HepG2 (cell line): ENCODE results near the gene YPEL3. TPM values are rescaled to one million over a fixed set of nuclear protein-coding genes. Genes with fewer than 3 reads are reported as not detected.

Experiments
- ARHGAP35 ChIP-seq: sonication (generic); formaldehyde crosslinking; IDR thresholded peaks from 2 replicates; pipeline ENCODE4 v1.9.0; 2022; ENCODE audit warnings: mild to moderate bottlenecking, inconsistent platforms, moderate library complexity, missing genetic modification reagents, borderline replicate concordance
- EED ChIP-seq: sonication (generic); formaldehyde crosslinking; IDR thresholded peaks from 2 replicates; pipeline ENCODE4 v1.5.0; 2020; ENCODE audit warnings: mild to moderate bottlenecking, missing genetic modification reagents
- GZF1 ChIP-seq: sonication (generic); formaldehyde crosslinking; IDR thresholded peaks from 2 replicates; pipeline ENCODE4 v1.5.1; 2020; ENCODE audit warnings: mild to moderate bottlenecking, missing genetic modification reagents
- HIC2 ChIP-seq: sonication (generic); formaldehyde crosslinking; IDR thresholded peaks from 2 replicates; pipeline ENCODE4 v1.9.0; 2022; ENCODE audit warnings: low read depth, missing genetic modification reagents
- KAT2B ChIP-seq: fragments of 150-350 bp; IDR thresholded peaks from 2 replicates; pipeline ENCODE4 v1.6.1; 2014; ENCODE audit warnings: low read depth, low read length, borderline replicate concordance
- MED1 ChIP-seq: sonication (generic); formaldehyde crosslinking; IDR thresholded peaks from 2 replicates; pipeline ENCODE4 v1.4.0; 2020; ENCODE audit warnings: missing genetic modification reagents
- MTA3 ChIP-seq: sonication (generic); formaldehyde crosslinking; IDR thresholded peaks from 2 replicates; pipeline ENCODE4 v1.4.0; 2020; ENCODE audit warnings: missing genetic modification reagents
- MYNN ChIP-seq: sonication (generic); formaldehyde crosslinking; IDR thresholded peaks from 2 replicates; pipeline ENCODE4 v1.4.0; 2020; ENCODE audit warnings: mild to moderate bottlenecking, low read depth, missing genetic modification reagents
- RFX3 ChIP-seq: IDR thresholded peaks from 2 replicates; pipeline ENCODE4 v1.6.1; 2016; ENCODE audit warnings: missing biosample characterization, missing genetic modification reagents
- RORA ChIP-seq: sonication (generic); formaldehyde crosslinking; IDR thresholded peaks from 2 replicates; pipeline ENCODE4 v1.5.0; 2020; ENCODE audit warnings: mild to moderate bottlenecking, missing genetic modification reagents, moderate library complexity
- SALL1 ChIP-seq: sonication (generic); formaldehyde crosslinking; IDR thresholded peaks from 2 replicates; pipeline ENCODE4 v1.8.0; 2022; ENCODE audit warnings: mild to moderate bottlenecking, missing genetic modification reagents
- SRSF9 ChIP-seq: fragments of 200-400 bp; formaldehyde crosslinking; IDR thresholded peaks from 2 replicates; pipeline ENCODE4 v1.6.1; 2018; ENCODE audit warnings: borderline replicate concordance, mild to moderate bottlenecking, low read depth, low read length; ENCODE audit not compliant: insufficient read depth, poor library complexity, severe bottlenecking
- ZBTB21 ChIP-seq: sonication (generic); formaldehyde crosslinking; IDR thresholded peaks from 2 replicates; pipeline ENCODE4 v1.4.0; 2020; ENCODE audit warnings: missing genetic modification reagents
- ZBTB4 ChIP-seq: sonication (generic); formaldehyde crosslinking; IDR thresholded peaks from 2 replicates; pipeline ENCODE4 v1.4.0; 2020; ENCODE audit warnings: missing genetic modification reagents, mild to moderate bottlenecking, borderline replicate concordance
- ZC3H4 ChIP-seq: sonication (generic); formaldehyde crosslinking; IDR thresholded peaks from 2 replicates; pipeline ENCODE4 v1.4.0; 2020; ENCODE audit warnings: missing genetic modification reagents, borderline replicate concordance
- ZMAT3 ChIP-seq: sonication (generic); formaldehyde crosslinking; conservative IDR thresholded peaks from 2 replicates; pipeline ENCODE4 v1.7.0; 2021; ENCODE audit warnings: missing genetic modification reagents
- ZNF12 ChIP-seq: sonication (generic); formaldehyde crosslinking; IDR thresholded peaks from 2 replicates; pipeline ENCODE4 v1.5.0; 2020; ENCODE audit warnings: missing genetic modification reagents
- ZNF333 ChIP-seq: sonication (generic); formaldehyde crosslinking; IDR thresholded peaks from 2 replicates; pipeline ENCODE4 v1.4.0; 2020; ENCODE audit warnings: mild to moderate bottlenecking, missing genetic modification reagents, borderline replicate concordance
- ZNF556 ChIP-seq: sonication (generic); formaldehyde crosslinking; IDR thresholded peaks from 2 replicates; pipeline ENCODE4 v1.4.0; 2020; ENCODE audit warnings: mild to moderate bottlenecking, missing genetic modification reagents, borderline replicate concordance
- ZNF562 ChIP-seq: sonication (generic); formaldehyde crosslinking; IDR thresholded peaks from 2 replicates; pipeline ENCODE4 v1.8.0; 2022; ENCODE audit warnings: missing genetic modification reagents, borderline replicate concordance
- ZNF7 ChIP-seq: IDR thresholded peaks from 2 replicates; pipeline ENCODE4 v1.6.1; 2016; ENCODE audit warnings: missing biosample characterization, missing genetic modification reagents
- ZNF775 ChIP-seq: sonication (generic); formaldehyde crosslinking; IDR thresholded peaks from 2 replicates; pipeline ENCODE4 v1.4.0; 2020; ENCODE audit warnings: missing genetic modification reagents, mild to moderate bottlenecking, moderate library complexity, borderline replicate concordance
- polyA plus RNA-seq, 8 experiments: library from polyadenylated mRNA; depleted of rRNA in 3 of 8; stranded (reverse) in 7 of 8; unstranded in 1 of 8; fragments of >200 nt; fragmentation: Illumina TruSeq in 4 of 8; extraction: Trizol in 4 of 8; gene quantifications; 2 replicates each; pipeline versions ENCODE4 v1.2.1 to v1.2.3, GENCODE V29; 2011 to 2016; ENCODE audit warnings: low read depth in 4 of 8, missing spikeins in 1 of 8, mixed read lengths in 1 of 8; ENCODE audit not compliant: insufficient read depth in 1 of 8
- total RNA-seq, 5 experiments: library from RNA; depleted of rRNA; stranded (reverse); fragments of >200 nt; fragmentation: Illumina TruSeq; extraction: Trizol; gene quantifications; 2 replicates each; pipeline ENCODE4 v1.2.3, GENCODE V29; 2016; ENCODE audit warnings: low read depth in 1 of 5
- TF ChIP-seq, protein P1 (sequence below): IDR thresholded peaks from 2 replicates; pipeline ENCODE4 v1.6.1; 2016; ENCODE audit warnings: mild to moderate bottlenecking

Gene YPEL3
- total and polyA plus RNA-seq, 2 of the 13 experiments (the other 11 are each of a cell fraction or from before 2014, with no cell fraction given), result 5.4 to 47.0 TPM

DNA sequence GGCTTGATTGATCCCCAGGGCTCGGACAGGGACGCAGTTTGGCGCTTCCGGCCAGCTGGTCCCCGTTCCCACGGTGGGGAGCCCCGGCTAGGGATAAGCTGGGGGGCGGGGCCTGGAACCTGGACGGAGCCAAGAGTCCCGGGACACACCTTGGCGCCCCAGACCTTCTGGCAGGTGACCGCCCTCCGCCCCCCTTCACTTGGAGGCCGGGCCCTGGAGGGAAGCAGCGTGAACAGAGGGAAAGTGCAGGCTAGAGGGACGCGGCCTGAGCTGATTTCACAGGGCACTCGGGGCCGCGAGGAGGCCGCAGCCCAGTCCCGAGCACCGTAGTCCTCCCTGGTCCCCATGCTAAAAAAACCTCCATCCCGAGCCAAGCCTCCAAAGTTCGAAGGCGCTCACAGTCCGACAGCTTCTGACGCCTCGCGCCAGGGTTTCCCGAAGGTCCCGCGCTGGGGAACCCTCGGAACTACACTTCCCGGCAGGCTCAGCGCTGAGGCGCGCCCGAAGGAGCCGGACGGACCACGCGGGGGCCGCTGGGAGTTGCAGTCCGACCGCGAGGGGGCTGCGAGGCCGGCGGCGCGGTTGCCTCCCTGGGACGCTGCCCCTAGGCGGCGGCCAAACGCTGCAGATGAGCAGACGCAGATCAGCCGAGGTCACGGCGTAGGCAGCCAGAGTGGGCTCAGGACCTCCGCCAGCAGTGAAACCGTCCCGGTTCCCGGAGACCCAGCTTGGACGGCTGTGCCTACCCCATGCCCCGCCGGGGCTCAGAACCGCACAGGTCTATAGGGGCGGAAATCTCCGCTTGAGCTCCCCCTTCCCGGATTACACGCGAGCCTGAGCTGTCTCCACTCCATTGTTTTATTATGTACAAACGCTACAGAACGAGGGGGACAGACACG is 4.3 kb downstream of the YPEL3 start, which contains the start of gene TBX6 (continued):
- TF ChIP-seq HIC2 (CRISPR knock-in tag) (no peak), GZF1 (CRISPR knock-in tag) (peak; percentile 29; the same call in 1 of the 2 replicates), ZNF562 (CRISPR knock-in tag) (no peak), ZBTB21 (CRISPR knock-in tag) (no peak; the same call in 1 of the 2 replicates), ZNF333 (CRISPR knock-in tag) (no peak), MED1 (CRISPR knock-in tag) (peak; percentile 58; the same call in 1 of the 2 replicates), MYNN (CRISPR knock-in tag) (peak; percentile 16; the same call in 1 of the 2 replicates), ZNF556 (CRISPR knock-in tag) (0 out of 2 replicates have a peak, but pooled peaks have one; percentile 15), ARHGAP35 (CRISPR knock-in tag) (peak; percentile 25; the same call in 1 of the 2 replicates), KAT2B (no peak), ZBTB4 (CRISPR knock-in tag) (0 out of 2 replicates have a peak, but pooled peaks have one; percentile 47), ZNF7 (CRISPR knock-in tag) (no peak), EED (CRISPR knock-in tag) (peak; percentile 63; the same call in 1 of the 2 replicates), SALL1 (CRISPR knock-in tag) (no peak), RFX3 (CRISPR knock-in tag) (no peak), ZNF12 (CRISPR knock-in tag) (no peak), RORA (no peak), SRSF9 (no peak), MTA3 (CRISPR knock-in tag) (no peak), ZNF775 (CRISPR knock-in tag) (no peak), ZC3H4 (CRISPR knock-in tag) (peak; percentile 34; the same call in 1 of the 2 replicates), ZMAT3 (CRISPR knock-in tag) (0 out of 2 replicates have a peak, but pooled peaks have one; percentile 55)
- TF ChIP-seq, protein P1, sequence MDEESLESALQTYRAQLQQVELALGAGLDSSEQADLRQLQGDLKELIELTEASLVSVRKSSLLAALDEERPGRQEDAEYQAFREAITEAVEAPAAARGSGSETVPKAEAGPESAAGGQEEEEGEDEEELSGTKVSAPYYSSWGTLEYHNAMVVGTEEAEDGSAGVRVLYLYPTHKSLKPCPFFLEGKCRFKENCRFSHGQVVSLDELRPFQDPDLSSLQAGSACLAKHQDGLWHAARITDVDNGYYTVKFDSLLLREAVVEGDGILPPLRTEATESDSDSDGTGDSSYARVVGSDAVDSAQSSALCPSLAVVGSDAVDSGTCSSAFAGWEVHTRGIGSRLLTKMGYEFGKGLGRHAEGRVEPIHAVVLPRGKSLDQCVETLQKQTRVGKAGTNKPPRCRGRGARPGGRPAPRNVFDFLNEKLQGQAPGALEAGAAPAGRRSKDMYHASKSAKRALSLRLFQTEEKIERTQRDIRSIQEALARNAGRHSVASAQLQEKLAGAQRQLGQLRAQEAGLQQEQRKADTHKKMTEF (CRISPR knock-in tag), result peak; percentile 92
